H1 (cell line): Measurements from ENCODE around the gene ANKRD11.

Experiments
- GABPA ChIP-seq: IDR thresholded peaks from 2 replicates; pipeline ENCODE4 v1.6.1; 2011; ENCODE audit warnings: mild to moderate bottlenecking, low read length, moderate library complexity, borderline replicate concordance; ENCODE audit not compliant: insufficient read depth
- KDM5A ChIP-seq: fragments of 200-600 bp; IDR thresholded peaks from 2 replicates; pipeline ENCODE4 v1.7.1; 2012; ENCODE audit warnings: mild to moderate bottlenecking, low read length, inconsistent platforms, mixed read lengths
- MAFK ChIP-seq: IDR thresholded peaks from 2 replicates; pipeline ENCODE4 v1.6.1; 2012; ENCODE audit warnings: low read depth, mild to moderate bottlenecking, improper control_type of control experiment, low read length
- POLR2A ChIP-seq, 2 experiments: IDR thresholded peaks; 1 replicate in 1 of 2; 2 replicates in 1 of 2; pipeline ENCODE4 v1.6.1; 2011; ENCODE audit warnings: low read depth in 2 of 2, low read length in 2 of 2, mild to moderate bottlenecking in 2 of 2; ENCODE audit errors: control extremely low read depth in 1 of 2
- SRF ChIP-seq: IDR thresholded peaks from 2 replicates; pipeline ENCODE4 v1.6.1; 2011; ENCODE audit warnings: mild to moderate bottlenecking, low read depth, low read length, moderate library complexity
- TF ChIP-seq, protein P1 (sequence below), 3 experiments: IDR thresholded peaks; 1 replicate in 2 of 3; 2 replicates in 1 of 3; pipeline versions ENCODE4 v1.5.1 to v1.6.1; 2011; ENCODE audit warnings: low read length in 3 of 3, mild to moderate bottlenecking in 3 of 3, inconsistent platforms in 2 of 3, low read depth in 1 of 3, moderate library complexity in 1 of 3; ENCODE audit not compliant: insufficient read depth in 1 of 3; ENCODE audit errors: control extremely low read depth in 1 of 3
- TF ChIP-seq, protein P2 (sequence below): IDR thresholded peaks from 2 replicates; pipeline ENCODE4 v1.6.1; 2011; ENCODE audit warnings: low read length, improper control_type of control experiment

DNA sequence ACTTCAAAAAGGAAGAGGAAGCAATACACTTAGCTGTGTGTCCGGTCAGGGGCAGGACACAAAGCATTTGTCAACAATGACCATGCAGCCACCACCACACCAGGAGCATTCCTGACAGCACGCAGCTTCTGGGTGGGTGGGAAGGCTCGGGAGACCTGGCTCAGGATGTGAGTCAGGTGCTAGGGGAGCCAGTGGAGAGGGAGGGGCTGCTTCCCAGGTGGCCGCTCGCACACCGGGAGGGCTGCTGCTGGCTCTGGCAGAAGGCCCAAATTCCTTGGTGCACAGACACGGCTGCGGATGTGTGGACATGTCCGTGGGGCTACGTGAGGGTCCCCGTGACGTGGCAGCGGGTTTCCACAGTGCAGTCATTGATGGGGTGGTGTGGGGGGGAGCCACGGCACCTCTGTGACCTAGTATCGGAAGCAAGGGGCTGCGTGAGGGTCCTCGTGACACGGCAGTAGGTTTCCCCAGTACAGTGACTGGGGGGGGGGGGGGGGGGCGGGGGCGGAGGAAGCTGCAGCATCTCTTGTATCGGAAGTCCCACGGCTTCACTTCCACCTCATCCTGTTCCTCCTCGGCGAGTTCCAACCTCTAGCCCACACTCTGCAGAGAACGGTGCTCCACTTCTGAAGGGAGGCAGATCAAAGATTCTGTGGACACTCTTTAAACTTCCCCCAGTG is 160.0 kb downstream of the ANKRD11 start:
- TF ChIP-seq, protein P1, sequence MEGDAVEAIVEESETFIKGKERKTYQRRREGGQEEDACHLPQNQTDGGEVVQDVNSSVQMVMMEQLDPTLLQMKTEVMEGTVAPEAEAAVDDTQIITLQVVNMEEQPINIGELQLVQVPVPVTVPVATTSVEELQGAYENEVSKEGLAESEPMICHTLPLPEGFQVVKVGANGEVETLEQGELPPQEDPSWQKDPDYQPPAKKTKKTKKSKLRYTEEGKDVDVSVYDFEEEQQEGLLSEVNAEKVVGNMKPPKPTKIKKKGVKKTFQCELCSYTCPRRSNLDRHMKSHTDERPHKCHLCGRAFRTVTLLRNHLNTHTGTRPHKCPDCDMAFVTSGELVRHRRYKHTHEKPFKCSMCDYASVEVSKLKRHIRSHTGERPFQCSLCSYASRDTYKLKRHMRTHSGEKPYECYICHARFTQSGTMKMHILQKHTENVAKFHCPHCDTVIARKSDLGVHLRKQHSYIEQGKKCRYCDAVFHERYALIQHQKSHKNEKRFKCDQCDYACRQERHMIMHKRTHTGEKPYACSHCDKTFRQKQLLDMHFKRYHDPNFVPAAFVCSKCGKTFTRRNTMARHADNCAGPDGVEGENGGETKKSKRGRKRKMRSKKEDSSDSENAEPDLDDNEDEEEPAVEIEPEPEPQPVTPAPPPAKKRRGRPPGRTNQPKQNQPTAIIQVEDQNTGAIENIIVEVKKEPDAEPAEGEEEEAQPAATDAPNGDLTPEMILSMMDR (IDR thresholded peaks at IDR 0.05; ENCODE audit: control extremely low read depth in 1 of 3, insufficient read depth in 1 of 3, low read depth in 1 of 3, low read length in 3 of 3): no peak
- TF ChIP-seq POLR2A (IDR thresholded peaks at IDR 0.05; ENCODE audit: control extremely low read depth in 1 of 2, low read depth in 2 of 2, low read length in 2 of 2) (no peak), MAFK (no peak), SRF (no peak), KDM5A (no peak), GABPA (no peak)
- TF ChIP-seq, protein P2, sequence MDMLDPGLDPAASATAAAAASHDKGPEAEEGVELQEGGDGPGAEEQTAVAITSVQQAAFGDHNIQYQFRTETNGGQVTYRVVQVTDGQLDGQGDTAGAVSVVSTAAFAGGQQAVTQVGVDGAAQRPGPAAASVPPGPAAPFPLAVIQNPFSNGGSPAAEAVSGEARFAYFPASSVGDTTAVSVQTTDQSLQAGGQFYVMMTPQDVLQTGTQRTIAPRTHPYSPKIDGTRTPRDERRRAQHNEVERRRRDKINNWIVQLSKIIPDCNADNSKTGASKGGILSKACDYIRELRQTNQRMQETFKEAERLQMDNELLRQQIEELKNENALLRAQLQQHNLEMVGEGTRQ: no peak
